ENCODE data around the gene SLAMF6.
"Not testable (repeated sequence)": the region's sequence is repeated elsewhere in the genome, so short reads cannot be mapped to it uniquely, and the experiment has no call there.

The SLAMF6 gene

DNA sequence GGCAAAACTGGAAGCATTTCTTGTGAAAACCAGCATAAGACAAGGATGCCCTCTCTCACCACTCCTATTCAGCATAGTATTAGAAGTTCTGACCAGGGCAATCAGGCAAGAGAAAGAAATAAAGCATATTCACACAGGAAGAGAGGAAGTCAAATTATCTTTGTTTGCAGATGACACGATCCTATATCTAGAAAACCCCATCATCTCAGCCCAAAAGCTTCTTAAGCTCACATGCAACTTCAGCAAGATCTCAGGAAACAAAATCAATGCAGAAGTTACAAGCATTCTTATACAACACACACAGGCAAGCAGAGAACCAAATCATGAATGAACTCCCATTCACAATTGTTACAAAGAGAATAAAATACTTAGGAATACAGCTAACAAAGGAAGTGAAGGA is 7.1 kb downstream of the SLAMF6 start:
- DNase-seq (ENCODE audit: low read depth in 2 of 3, low spot score in 2 of 3): not testable (repeated sequence)

DNA sequence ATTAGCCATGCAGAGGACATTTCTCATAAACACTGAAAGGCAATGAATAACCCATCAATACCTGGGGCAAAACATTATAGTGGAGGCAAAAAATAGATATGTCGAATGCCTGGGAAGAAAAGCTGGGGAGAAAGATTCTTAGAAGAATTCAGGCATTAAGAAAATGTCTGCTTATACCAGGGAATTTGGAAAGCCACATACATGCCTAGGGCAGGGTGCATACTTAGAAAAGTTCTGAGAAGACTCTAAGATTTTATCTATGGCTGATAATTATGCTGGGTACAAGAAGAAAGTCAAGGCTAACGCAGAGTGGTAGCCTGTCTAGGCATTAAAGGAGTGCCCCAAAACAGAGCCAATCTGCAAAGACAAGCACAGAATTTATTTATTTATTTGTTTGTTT is 18.4 kb downstream of the SLAMF6 start:
- no peak for DNase-seq (ENCODE audit: low read depth in 2 of 3, low spot score in 2 of 3)

DNA sequence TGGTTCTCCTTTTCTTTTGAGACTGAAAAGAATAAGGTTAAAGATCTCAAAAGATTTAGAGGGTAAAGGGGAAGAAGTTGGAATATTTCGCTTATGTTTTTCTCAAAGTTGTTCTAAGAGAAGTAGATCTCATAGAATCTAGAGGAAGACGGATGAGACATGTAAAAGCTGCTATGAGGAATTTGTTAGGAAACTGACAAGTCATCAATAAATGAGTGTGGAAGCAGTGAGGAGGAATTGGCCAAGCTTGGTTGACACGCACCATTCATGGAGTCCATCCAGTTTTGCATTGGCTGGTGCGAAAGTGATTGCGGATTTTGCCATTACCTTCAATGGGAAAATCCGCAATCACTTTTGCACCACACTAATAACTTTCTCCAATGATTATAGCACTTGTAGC is 20.0 kb downstream of the SLAMF6 start:
- DNase-seq (ENCODE audit: low read depth in 2 of 3, low spot score in 2 of 3): no peak

DNA sequence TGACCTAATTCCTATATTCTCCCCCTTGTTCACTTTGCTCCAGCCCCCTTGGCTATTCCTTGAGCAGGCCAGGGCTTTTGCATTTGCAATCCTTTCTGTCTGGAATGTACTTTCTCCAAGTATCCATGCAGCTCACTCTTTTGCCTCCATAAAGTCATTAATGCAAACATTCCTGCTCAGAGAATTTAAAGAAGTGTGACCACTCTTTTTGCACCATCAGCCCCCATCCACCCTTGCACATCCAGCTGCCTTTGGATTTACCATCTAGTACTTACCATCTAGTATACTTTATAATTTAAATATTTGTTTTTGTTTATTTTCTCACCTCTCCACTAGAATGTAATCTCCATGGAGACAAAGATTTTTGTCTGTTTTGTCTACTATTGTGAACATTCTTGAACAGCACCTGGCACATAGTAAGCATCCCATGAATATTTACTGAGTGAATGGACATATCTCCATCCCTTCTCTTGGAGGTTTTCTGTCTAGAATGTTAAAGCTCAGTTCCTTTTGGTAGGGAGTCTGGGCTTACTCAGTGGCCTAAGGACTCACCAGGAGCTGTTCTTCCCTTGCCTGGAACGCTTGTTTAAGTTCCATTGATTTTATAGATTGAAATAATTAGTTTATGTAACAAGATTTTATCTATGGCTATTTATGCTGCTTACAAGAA is 22.6 kb downstream of the SLAMF6 start:
- no peak for DNase-seq (ENCODE audit: low read depth in 2 of 3, low spot score in 2 of 3)

DNA sequence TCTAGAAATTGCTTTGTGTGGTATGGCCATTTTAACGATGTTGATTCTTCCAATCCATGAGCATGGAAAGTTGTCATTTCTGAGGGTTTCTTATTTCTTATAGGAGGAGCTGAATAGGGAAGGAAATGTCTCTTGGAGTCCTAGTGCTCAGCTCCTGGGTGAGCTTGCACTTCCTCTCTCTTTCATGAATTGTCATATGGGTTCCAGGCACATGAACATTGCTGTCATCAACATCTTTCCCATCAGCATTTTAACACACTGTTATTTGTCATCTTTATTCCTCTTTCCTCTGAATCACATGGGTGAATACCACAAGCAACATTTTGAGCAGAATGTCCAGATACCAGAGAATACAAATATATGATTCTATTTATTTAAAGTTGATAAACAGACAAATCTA is 23.4 kb downstream of the SLAMF6 start:
- no peak for DNase-seq (ENCODE audit: low read depth in 2 of 3, low spot score in 2 of 3)

DNA sequence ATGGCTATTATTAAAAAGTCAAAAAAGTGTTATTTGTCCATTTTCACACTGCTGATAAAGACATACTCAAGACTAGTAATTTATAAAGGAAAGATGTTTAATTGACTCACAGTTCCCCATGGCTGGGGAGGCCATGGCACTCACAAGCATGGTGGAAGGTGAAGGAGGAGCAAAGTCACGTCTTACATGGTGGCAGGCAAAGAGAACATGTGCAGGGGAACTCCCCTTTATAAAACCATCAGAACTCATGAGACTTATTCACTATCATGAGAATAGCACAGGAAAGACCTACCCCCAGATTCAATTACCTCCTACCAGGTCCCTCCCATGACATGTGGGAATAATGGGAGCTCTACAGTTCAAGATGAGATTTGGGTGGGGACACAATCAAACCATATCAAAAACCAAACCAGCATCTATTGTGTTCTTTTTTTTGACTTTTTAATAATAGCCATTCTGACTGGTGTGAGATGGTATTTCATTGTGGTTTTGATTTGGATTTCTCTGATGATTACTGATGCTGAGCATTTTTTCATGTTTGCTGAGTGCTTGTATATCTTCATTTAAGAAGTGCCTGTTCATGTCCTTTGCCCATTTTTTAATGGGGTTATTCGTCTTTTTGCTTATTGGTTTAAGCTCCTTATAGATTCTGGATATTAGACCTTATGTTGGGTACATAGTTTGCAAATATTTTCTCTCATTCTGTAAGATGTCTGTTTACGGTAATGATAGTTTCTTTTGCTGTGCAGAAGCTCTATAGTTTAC is 24.6 kb downstream of the SLAMF6 start:
- not testable (repeated sequence) for DNase-seq (ENCODE audit: low read depth in 2 of 3, low spot score in 2 of 3)

DNA sequence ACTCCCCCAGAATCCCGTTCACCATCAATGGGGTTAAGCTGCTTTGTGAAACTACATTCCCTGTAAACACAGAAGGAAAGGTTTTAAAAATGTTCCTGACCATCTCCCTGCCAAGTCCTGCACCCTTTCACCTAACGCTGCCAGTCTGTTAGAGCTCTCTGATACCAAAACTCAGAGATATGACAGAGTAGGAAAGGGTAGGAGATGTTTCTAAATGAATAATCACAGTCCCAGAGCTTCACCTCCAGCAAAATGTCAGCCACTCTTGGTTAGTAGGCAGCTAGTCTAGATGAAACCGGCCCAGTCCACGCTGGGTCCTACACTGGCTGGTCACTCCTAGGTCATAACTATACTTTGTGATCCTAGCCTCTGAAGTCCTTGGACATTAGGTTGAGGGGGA is 26.7 kb downstream of the SLAMF6 start:
- DNase-seq (ENCODE audit: low read depth in 2 of 3, low spot score in 2 of 3): no peak

DNA sequence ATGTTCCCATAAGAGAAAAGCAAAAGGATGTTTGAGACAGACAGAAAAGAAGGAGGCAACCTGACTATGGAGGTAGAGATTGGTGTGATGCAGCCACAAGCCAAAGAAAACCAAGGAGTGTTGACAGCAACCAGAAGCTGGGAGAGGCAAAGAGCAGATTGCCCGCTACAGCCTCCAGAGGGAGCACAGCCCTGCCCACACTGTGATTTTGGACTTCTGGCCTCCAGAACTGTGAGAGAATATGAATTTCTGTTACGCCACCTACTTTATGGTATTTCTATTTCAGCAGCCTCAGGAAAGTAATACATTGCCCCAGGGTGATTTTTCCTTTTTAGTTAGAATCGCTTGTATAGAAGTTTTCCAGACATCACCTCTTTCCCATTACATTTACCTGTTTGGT is 28.4 kb downstream of the SLAMF6 start:
- no peak for DNase-seq (ENCODE audit: low read depth in 2 of 3, low spot score in 2 of 3)

DNA sequence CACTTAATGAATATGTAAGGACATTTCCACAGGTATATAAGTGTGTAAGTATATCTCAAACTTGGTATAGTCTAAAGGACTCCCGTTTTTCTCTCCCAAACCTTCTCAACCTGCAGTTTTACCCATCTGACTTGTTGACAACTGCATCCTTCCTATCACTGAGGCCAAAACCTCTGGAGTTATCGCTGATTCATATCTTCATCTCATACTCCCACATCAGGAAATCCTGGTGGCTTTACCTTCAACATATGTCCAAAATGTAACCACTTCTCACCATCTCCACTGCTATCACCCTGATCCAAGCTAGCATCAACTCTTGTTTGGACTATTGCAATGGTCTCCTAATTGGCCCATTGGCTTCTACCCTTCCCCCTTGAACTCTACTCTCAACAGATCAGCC is 30.4 kb downstream of the SLAMF6 start:
- DNase-seq (ENCODE audit: low read depth in 2 of 3, low spot score in 2 of 3): no peak

DNA sequence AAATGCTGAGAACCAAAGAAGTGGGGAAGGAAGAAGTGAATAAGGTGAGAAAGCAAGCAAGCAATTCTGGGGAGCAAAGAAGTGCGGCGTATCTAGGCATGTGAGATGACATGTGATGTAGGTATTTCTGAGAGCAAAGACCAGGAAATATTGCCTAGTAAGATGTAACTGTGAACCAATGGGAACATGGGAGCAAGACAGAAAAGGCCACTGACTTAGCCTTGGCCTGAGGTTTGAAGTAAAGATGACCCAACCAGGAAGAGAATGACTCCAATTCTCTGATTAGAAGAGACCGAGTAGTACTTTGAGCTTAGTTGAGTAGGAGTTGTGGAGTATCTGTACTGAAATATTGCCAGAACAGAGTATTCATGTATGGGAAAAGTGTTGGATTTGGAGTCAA is 31.1 kb downstream of the SLAMF6 start:
- no peak for DNase-seq (ENCODE audit: low read depth in 2 of 3, low spot score in 2 of 3)

DNA sequence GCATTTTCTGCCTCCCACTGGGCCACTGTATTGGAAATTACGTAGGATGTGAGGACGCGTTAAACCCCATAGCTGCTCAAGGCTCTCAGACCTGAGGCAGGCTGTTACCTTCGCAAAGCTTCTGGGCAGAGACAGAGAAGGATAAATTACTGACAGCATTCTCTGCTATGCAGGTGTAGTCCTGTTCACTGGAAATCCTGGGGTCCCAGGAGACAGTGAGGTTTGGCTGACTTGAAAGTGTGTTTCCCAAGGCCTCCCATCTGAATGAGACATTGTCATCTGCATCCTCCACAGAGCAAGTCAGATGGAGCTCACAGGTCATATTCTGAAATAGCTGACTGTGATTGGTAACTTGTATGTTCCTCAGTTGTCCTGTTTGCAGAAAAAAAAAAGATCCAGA is 32.0 kb downstream of the SLAMF6 start:
- no peak for DNase-seq (ENCODE audit: low read depth in 2 of 3, low spot score in 2 of 3)

DNA sequence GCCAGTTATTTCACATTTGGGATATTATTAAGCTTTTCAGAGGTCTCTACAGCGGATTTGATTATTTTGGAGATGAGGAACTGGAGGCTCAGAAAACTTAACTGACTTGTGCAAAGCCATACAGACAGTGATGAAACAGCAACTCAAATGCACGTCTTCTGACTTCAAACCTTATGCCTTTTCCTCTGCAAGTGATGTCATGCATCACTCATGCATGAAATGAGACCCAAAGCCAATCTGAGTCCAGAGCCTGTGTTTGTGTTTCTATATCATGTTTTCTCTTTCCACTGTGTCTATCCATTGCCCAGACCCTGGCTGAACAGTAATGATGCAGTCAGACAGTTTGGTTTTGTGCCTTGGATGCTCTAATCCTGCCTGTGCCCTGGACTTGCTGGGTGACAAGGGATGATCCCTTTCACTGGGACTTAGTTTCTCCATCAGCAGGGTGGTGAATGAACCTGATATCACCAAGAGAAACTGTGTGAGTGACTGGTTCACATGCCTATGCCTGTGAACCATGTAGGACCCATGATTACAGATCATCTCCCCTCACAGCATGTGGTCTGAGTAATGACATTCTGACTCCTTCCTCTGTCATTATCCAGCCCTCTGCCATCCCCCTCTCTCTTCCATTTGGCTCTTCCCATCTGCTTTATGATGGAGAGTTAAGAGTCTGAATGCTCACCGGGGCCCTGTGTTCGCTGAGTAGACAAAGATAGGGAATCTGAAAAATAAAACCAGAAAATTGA is 33.4 kb downstream of the SLAMF6 start:
- DNase-seq (ENCODE audit: low read depth in 2 of 3, low spot score in 2 of 3): no peak

DNA sequence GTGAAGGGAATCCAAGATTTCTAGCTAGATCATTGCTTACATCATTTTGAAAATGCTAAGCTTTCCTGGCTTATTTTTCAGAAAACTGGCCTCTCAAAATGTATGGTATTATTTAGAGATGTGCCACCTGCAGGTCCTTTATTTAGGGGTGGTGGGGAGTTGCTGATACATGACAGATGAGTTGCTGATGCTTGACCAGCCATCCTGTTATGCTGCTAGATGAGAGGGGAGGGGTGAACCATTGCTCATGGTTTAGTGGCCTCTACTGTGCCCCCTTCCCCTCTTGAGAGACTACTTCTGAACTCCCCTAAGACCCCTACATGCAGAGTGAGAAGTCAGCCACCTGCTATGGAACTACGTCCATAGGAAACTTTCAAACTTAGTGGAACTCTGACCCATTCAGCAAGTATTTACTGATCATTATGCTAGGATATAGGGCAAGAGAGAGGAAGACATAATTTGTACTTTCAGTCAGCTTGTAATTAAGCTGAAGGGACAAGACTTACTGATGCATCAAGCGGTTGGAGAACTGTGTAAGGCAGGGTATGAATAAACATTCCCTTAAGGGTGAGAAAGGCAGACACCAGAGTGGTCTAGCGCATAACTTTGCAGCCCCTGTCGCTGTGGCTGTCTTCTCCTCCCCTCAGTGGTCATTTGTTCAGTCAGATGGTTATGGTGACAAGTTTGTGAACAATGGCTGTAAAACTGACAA is 34.6 kb downstream of the SLAMF6 start:
- DNase-seq (ENCODE audit: low read depth in 2 of 3, low spot score in 2 of 3): no peak

DNA sequence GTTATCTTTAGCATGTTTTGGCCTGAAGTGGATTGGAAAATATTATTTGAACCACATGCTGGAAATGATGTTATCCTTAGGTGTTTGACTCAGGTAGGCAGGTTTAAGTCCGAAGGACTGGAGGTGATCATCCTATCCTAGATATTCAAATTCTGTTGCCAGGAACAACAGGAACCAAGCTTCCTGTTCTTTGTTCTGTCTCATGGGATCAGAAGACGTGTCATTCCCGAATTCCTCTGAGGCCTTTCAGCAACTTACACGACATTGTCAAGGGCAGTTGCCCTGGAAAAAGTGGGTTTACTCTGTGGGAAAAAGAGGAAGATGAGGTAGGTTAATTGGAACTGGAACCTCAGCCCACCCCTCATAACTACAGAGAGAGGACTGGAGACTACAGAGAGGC is 36.6 kb downstream of the SLAMF6 start:
- no peak for DNase-seq (ENCODE audit: low read depth in 2 of 3, low spot score in 2 of 3)

DNA sequence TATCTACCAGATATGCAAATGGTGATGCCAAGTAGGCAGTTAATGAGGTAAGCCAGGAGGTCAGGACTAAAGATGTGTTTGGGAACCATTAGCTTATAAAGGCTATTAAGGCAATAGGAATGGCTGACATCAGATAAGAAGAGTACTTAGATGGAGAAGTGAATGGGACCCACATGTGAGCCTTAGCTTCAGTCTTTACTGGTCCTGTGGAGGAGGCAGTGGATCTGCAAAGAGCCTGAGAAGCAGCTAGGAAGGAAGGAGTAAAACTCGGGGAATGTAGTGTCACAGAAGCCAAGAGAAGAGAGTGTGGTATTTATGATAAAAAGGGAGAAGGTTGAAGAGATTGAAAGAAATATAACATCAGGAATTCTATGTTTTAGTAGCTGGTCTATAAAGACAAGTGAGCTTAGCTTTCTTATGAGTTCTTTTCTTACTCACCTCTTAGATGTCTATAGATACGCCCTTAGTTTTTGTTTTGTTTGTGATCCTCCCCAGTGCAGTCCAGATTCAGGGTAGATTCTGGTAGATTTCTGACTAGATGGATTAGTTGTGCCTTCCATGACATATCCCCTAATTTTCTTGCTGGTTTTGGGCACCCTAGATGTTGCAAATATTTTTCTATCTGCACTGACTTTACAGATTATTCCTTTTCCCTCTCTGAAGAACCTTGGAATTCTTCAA is 39.4 kb downstream of the SLAMF6 start:
- DNase-seq (ENCODE audit: low read depth in 2 of 3, low spot score in 2 of 3): no peak

DNA sequence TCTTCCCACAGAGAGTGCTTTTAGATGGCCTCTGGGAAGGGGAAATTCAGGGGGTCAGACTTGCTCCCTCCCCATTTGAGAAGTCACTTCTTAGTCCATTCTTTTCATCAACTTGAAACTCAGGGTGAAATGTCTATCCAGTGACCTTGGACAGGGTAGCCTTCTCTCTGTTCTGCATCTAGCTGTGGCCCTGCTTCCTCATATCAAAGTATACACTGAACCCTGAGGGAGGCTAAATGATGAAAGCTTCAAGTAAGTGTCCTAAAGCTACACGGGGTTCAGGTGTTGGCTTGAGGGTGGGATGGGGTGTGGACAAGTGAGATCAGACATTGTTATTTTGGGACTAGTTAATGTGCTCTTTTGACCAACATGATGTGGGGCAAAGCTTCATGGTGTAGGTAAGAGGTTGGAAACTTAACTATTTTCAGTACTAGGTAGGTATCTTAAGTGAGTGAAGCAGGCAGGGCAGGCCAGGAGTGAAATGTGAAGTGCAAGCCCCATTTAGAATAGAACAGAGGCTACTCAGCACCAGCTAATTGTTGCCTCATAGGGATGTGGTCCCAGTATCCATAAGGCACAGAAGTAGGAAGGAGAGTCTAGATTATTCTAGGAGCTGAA is 41.0 kb downstream of the SLAMF6 start:
- DNase-seq (ENCODE audit: low read depth in 2 of 3, low spot score in 2 of 3): no peak

DNA sequence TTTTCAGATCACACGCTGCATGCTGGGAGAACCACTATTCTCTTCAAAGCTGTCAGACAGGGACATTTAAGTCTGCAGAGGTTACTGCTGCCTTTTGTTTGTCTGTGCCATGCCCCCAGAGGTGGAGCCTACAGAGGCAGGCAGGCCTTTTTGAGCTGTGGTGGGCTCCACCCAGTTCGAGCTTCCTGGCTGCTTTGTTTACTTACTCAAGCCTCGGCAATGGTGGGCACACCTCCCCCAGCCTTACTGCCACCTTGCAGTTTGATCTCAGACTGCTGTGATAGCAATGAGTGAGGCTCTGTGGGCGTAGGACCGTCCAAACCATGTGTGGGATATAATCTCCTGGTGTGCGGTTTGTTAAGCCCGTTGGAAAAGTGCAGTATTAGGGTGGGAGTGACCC is 42.3 kb downstream of the SLAMF6 start:
- DNase-seq (ENCODE audit: low read depth in 2 of 3, low spot score in 2 of 3): not testable (repeated sequence)

DNA sequence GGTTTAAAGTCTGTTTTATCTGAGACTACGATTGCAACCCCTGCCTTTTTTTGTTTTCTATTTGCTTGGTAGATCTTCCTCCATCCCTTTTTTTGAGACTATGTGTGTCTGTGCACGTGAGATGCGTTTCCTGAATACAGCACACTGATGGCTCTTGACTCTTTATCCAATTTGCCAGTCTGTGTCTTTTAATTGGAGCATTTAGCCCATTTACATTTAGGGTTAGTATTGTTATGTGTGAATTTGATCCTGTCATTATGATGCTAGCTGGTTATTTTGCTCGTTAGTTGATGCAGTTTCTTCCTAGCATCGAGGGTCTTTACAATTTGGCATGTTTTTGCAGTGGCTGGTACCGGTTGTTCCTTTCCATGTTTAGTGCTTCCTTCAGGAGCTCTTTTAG is 44.0 kb downstream of the SLAMF6 start:
- not testable (repeated sequence) for DNase-seq (ENCODE audit: low read depth in 2 of 3, low spot score in 2 of 3)

DNA sequence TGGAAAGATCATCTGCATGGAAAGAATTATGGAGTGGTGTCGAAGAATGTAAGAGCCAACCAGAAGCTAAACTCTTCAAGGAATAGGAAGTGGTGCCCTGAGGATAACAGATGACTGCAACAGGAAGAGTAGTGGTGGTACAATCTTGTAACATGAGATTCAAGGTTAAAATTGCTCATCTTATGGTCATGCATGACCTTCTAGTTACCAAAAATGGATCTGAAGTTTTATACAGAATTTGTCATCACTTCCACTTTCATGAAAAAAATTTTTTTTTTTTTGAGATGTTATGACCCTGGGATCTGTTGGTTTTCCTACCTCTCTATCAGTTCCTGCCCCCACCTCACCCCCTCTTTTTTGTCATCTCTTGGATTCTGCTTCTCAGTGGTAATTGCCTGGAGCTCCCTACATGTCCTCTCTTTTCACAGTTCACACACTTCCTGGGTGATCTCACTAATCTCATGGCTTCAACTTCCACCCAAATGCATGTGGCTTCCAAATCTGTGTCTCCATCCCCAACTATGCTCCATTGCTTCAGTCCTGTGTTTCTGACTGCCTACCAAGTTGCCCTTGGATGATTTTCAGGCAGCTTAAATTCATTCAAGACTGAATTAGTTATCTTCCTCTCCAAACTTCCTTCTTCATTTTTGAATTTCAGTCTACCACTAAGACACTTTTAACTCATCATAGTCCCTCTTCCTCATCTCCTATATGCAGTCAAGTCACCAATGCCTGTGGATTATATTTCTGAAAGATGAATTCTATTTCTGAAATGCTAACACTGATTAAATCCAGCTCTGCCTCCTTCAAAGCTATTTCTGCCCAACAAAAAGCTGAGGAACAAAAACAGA is 48.4 kb downstream of the SLAMF6 start:
- no peak for DNase-seq (ENCODE audit: low read depth in 2 of 3, low spot score in 2 of 3)

DNA sequence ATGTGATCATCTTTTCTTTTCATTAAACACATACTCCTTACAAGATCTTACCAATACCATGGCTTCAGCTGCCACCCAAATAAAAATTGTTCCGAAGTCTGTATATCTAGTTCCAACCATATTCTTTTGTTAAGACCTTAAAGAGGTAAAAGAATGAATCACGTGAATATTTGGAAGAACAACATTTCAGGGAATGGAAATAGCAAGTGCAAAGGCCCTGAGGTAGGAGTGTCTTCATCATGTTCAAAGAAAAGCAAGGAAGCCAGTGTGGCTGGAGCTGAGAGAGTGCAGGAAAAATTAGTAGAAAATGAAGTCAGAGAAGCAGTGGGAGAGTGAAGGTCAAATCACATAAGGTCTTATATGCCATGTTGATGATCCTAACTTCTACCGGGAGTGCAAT is 50.9 kb downstream of the SLAMF6 start:
- DNase-seq (ENCODE audit: low read depth in 2 of 3, low spot score in 2 of 3): no peak

All from activated CD8-positive, alpha-beta memory T cell treated with anti-CD3 and anti-CD28 coated beads for 48 hours (primary cell).